GM18868 (cell line): ENCODE measurements around the gene ERC2.

Experiments used
- ATAC-seq: cut with Tn5 transposase; IDR thresholded peaks from one replicate; pipeline ENCODE4 v1.9.1; 2021; ENCODE audit warnings: mild to moderate bottlenecking, moderate library complexity; ENCODE audit not compliant: unreplicated experiment

ERC2 gene

GRCh38 chr3:55946574-55947160, 521.6 kb downstream of the ERC2 start:
- ATAC-seq = no peak

DNA sequence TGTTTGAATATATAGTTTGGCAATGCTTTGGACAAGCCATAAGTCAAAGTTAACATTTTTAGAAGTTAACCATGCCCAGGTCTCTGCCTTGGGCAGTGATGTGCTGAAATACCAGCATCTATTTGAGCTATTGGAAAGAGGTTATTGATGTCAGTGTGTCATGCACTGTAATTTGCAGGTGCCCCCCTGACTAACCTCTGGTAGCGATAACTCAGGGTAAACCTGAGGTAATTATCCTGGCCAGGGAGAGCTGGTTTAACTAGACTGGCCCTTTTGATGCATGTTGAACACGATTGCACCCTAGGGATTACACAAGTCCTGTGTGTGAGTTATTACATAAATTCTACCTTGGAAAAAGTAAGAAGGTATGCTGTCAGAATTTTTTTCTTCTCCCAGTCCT, 525.4 kb downstream of the ERC2 start:
- ATAC-seq = no peak

- no peak for ATAC-seq
Measured at GRCh38 chr3:55939287-55939686, 529.0 kb downstream of the ERC2 start.

DNA sequence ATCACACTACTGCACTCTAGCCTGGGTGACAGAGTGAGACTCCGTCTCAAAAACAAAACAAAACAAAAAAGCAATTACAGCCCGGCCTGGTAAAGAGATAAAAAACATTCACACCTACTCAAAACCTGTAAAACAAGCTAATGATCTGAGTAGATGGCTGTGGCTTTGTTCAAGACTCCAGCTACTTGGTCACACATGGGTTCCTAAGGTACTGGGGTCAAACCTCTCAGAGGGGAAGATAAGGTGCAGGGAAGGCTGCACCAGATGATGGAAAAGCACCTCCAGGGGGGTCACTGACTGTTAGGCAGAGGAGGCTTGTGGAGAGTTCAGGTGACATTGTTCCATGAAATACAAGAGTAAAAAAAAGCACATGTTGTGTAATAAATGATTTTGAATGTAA, 531.0 kb downstream of the ERC2 start:
- ATAC-seq = no peak

GRCh38 chr3:55936549-55937052, 531.7 kb downstream of the ERC2 start:
- no peak for ATAC-seq

DNA sequence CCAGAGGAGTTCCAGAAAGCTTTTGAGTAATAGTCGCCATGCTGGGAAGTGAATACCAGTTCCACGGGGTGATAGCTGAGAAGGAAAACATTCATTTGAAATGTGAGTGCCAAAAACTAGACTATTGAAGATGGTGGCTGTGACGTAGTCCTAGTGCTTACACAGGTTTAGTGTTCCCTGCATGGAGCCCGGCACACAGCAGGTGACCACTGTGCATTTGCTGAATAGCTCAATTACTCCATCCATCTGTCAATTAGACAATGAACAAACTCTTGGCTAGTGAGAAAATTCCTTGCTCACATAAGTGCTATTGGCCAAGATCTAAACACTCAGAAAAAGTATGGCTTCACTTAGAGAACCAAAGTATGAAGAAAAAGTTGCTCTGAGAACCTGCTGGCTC, 533.0 kb downstream of the ERC2 start:
- no peak for ATAC-seq

DNA sequence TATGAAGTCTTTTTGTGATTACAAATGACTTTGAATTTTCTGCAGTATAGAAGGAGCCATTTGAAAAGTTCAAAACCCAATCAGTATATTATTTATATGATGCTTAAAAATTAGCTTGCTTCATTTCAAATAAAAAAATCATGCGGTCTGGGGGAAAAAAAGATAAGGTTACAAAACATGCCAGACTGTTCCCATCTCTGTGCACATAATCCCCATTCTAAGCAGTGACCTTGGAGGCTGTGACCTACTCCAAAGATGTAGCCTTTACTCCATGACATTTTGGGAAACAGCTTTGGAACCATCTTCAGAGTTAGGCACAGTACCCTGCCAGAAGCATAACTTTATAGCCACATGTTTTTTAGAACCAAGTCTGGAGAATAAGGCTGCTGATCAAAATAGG, 533.5 kb downstream of the ERC2 start:
- no peak for ATAC-seq

DNA sequence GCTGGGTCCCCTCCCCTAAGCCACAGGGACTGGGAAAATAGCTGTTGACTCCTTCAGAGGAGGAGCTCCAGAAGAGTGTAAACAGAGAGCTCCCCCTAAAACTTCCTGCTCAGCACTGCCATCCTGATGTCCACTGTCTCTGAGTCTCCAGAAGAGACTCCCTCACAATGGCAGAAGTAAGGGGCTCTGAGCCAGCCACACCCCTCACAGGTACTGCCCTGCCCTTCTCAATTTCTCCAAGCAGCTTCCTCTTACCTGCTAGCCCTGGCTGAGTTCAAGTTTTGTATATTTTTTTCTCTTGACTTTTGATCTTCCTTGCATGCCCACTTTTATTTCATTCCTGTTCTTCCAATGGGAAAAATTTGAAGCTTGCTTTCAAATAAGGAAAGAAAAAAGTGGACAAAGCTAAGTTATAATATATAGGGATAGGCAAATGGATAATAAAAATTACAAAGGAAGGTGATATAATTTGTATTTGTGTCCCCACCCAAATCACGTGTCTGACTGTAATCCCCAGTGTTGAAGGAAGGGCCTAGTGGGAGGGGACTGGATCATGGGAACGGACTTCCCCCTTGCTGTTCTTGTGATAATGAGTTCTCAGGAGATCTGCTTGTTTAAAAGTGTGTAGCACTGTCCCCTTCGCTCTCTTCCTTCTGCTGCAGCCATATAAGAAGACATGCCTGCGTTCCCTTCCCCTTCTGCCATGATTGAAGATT, 539.0 kb downstream of the ERC2 start:
- no peak for ATAC-seq

DNA sequence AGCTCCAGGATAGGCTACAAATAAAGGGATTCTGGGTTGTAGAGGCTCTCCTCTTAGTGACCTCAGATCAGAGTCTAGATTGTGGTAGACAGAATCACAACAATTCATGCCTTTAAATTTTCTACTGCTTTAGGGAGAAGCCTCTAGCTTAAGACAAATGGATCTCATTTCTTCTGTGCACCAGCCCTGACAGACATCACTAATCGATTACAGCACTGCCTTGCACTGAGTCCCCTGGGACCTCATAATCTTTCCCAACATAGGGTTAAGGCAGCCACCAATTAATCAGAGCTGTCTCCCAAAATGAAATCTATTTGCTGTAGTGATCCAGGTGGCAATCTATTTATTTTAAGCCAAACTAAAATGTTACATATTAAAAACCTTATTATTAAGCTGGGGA, 544.6 kb downstream of the ERC2 start:
- ATAC-seq = no peak

DNA sequence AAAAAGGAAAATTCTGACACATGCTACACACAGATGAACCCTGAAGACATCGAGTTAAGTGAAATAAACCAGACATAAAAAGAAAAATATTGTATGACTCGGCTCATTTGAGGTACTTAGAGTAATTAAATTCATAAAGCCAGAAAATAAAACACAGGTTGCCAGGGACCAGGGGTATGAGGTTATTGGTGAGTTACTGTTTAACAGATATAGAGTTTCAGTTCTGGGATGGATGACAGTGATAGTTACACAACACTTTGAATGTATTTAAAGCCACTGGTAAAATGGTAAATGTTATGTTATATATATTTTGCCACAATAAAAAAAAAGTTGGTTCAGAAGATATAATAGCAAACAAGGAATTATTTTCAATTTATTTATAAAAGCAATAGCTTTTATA, 545.1 kb downstream of the ERC2 start:
- no peak for ATAC-seq

DNA sequence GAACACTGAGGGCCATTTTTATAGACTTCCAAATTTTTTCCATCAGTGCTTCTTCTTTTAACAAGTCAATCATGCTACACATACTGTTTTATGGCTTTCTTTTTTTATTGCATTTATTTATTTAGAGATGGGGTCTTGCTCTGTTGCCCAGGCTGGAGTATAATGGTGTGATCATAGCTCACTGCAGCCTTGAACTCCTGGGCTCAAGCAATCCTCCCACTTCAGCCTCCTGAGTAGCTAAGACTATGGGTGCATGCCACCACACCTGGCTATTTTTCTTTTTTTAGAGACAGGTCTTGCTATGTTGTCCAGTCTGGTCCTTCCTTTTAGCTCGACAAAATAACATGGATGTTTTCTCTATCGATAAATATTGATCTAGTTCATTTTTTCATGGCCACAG, 555.4 kb downstream of the ERC2 start:
- ATAC-seq = no peak

DNA sequence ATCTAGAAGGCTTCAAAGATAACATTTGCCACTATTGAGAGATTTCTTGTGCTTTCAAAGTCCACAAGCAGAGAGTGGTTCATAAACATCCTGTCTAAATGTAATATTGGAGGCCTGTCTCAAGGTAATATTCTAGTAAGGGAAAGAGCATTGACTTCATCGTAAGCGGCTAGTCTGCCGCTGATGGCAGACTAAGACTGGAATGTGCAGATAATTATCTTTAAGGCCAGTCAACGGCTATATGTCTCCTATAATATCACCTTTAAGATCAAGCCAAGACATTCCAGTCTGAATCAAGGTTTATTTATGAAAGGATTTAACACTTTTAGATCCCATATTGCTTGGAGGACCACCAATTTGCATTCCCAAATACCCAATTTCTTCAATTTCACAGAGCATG, 557.0 kb downstream of the ERC2 start:
- ATAC-seq = no peak

- no peak for ATAC-seq
Measured at GRCh38 chr3:55910543-55910942, 557.7 kb downstream of the ERC2 start.

- ATAC-seq = no peak
Measured at GRCh38 chr3:55909373-55909772, 558.9 kb downstream of the ERC2 start.

GRCh38 chr3:55907616-55908015, 560.7 kb downstream of the ERC2 start:
- ATAC-seq = no peak

GRCh38 chr3:55906896-55907295, 561.4 kb downstream of the ERC2 start:
- ATAC-seq = no peak

GRCh38 chr3:55904716-55905115, 563.6 kb downstream of the ERC2 start:
- no peak for ATAC-seq

DNA sequence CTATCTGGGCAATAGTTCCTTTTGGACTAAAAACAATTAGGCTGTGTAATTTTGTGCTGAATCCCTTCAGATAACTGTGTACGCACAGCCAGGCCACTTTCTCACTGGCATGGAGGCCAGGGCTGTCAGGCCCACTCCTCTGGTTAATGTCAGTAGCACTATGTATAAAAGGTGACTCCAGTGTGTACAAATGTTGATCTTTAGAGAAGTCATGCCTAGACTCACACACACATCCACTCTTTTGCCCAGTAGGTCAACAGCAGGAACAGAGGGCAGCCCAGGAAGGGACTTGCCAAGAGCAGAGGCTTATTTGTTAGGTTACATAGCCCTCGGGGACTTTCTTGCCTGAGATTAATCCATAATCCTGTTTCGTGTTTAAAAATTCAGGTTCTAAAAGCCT, 564.6 kb downstream of the ERC2 start:
- ATAC-seq = no peak

GRCh38 chr3:55902221-55902900, 565.9 kb downstream of the ERC2 start:
- no peak for ATAC-seq

- no peak for ATAC-seq
Measured at GRCh38 chr3:55899887-55900286, 568.4 kb downstream of the ERC2 start.

DNA sequence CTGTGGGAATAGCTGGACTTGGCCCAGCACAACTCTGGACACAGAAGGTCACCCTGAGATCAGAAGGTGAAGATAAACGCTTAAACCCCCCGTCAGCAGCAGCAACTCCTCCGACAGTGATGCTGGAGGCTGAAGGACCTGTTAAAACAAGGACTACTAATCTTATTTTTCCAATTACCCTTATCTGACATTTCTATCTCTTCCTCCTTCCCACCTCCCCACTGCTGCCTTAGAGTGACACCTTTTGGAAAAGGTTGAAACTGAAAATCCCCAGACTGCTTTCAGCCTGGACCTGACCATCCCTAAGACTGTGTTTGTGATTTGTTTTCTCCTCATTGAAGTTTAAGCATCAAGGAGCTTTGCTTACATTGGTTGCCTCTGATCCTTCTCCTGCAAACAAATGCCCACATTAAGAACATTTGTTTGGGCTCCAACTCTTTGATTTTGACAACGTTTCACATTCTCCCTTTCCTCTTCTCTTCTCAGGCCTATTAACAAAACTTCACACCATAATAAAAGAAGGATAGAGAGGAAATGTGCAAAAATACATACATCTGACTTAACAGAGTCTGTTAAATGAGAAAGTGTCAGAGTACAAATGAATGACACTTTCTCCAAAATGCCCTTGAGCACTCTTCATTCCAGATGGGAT, 570.6 kb downstream of the ERC2 start:
- no peak for ATAC-seq
